Naive thymus-derived CD8-positive, alpha-beta T cell (primary cell): ENCODE measurements around the gene PACS2. TPM values are rescaled to one million over a fixed set of nuclear protein-coding genes. Genes with fewer than 3 reads are reported as not detected.

Experiments used
- ATAC-seq, 2 donors: fragments of 150-1000 bp; cut with Tn5 transposase in 1 of 2; sonication (Bioruptor Pico), chemical (Tn5 transposase) in 1 of 2; 1 replicate in 1 of 2; 2 replicates in 1 of 2; pipeline ENCODE4 v1.10.0; 2021; ENCODE audit warnings: mild to moderate bottlenecking in 2 of 2, moderate library complexity in 2 of 2
- POLR2A ChIA-PET: fragments of 350-600 bp; sonication (Branson Sonifier 250); formaldehyde crosslinking; loops from one replicate; lab custom pipeline; 2021; ENCODE audit warnings: antibody characterized with exemption; lab: Charles Lee
- DNase-seq, 10 donors: peaks; one replicate each; pipeline versions ENCODE4 v3.0.0 to v3.0.0-alpha.2; 2020 to 2022
- H3K27ac Mint-ChIP-seq, 10 donors: one replicate each; pipeline ENCODE4 v1.8.0; 2020 to 2022; ENCODE audit warnings: mild to moderate bottlenecking in 10 of 10, mixed read lengths in 10 of 10, moderate library complexity in 4 of 10, inconsistent platforms in 1 of 10
- H3K27me3 Mint-ChIP-seq, 5 donors: one replicate each; pipeline ENCODE4 v1.8.0; 2021 to 2022; ENCODE audit warnings: mixed read lengths in 5 of 5
- H3K36me3 Mint-ChIP-seq, 3 donors: one replicate each; pipeline ENCODE4 v1.8.0; 2020 to 2022; ENCODE audit warnings: mixed read lengths in 3 of 3, mild to moderate bottlenecking in 2 of 3, inconsistent platforms in 1 of 3
- H3K4me1 Mint-ChIP-seq, 4 donors: one replicate each; pipeline ENCODE4 v1.8.0; 2021 to 2022; ENCODE audit warnings: mixed read lengths in 4 of 4
- H3K4me3 Mint-ChIP-seq, 10 donors: one replicate each; pipeline ENCODE4 v1.8.0; 2020 to 2022; ENCODE audit warnings: mild to moderate bottlenecking in 10 of 10, mixed read lengths in 10 of 10, moderate library complexity in 6 of 10, inconsistent platforms in 1 of 10
- H3K9me3 Mint-ChIP-seq, 9 donors: one replicate each; pipeline ENCODE4 v1.8.0; 2020 to 2022; ENCODE audit warnings: mixed read lengths in 9 of 9, mild to moderate bottlenecking in 3 of 9, inconsistent platforms in 1 of 9, moderate library complexity in 1 of 9
- polyA plus RNA-seq, 3 donors: library from polyadenylated mRNA; unstranded; fragments of 300-500 nt; fragmentation: Illumina TruSeq; gene quantifications; one replicate each; pipeline ENCODE4 v1.2.3, GENCODE V29; 2021
- total RNA-seq, 8 experiments: library from RNA in 2 of 8; stranded (reverse) in 2 of 8; gene quantifications; one replicate each; pipeline ENCODE4 v1.2.3 and lab custom pipeline; 2021 to 2026

PACS2 gene
- total and polyA plus RNA-seq, 5 experiments from 2014 or later: 1.7 to 82.1 (median 6.1) TPM

- Mint-ChIP-seq H3K27me3 (no peaks in the 10 kb centered on the region), H3K9me3 (no peaks in the 10 kb centered on the region), H3K4me3 (no peak overlapping the region), H3K4me1 (peaks cover 0 to 12% (median 4%) of the 10 kb centered on the region in 4 donors), H3K36me3 (no peaks in the 10 kb centered on the region), H3K27ac (peak overlapping the region in 3 of 10 donors; percentile 12 to 75 (median 74))
- ATAC-seq (peak in 1 of 2 donors; percentile 32), DNase-seq (no peak)
- POLR2A ChIA-PET: interaction anchor here (0.6 to 1.6 kb wide), 4 partner anchors 9 to 33 kb away, joined by 3 to 5 read pairs (median 4); no protein-coding TSS in a partner anchor
Measured at GRCh38 chr14:105389976-105390848, 75.7 kb downstream of the PACS2 start.

GRCh38 chr14:105390849-105391500 is 76.4 kb downstream of the PACS2 start:
- Mint-ChIP-seq H3K4me3 (no peak overlapping the region), H3K9me3 (no peaks in the 10 kb centered on the region), H3K4me1 (peaks cover 0 to 15% (median 4%) of the 10 kb centered on the region in 4 donors), H3K27ac (peak overlapping the region in 1 of 10 donors; percentile 75), H3K27me3 (no peaks in the 10 kb centered on the region), H3K36me3 (no peaks in the 10 kb centered on the region)
- DNase-seq (peak in 1 of 10 donors; percentile 32), ATAC-seq (no peak)
- POLR2A ChIA-PET: interaction anchor here (0.6 to 1.6 kb wide), 5 partner anchors 8 to 32 kb away, joined by 3 to 5 read pairs (median 4); no protein-coding TSS in a partner anchor

GRCh38 chr14:105391541-105391940 is 77.0 kb downstream of the PACS2 start:
- peak overlapping the region in 1 of 10 donors; percentile 2 for H3K27ac Mint-ChIP-seq
- H3K36me3 Mint-ChIP-seq: no peaks in the 10 kb centered on the region
- H3K27me3 Mint-ChIP-seq: no peaks in the 10 kb centered on the region
- DNase-seq (peak in 1 of 10 donors; percentile 60), ATAC-seq (no peak)
- H3K9me3 Mint-ChIP-seq: no peaks in the 10 kb centered on the region
- peaks cover 0 to 15% (median 4%) of the 10 kb centered on the region in 4 donors for H3K4me1 Mint-ChIP-seq
- H3K4me3 Mint-ChIP-seq: no peak overlapping the region
- POLR2A ChIA-PET: interaction anchor here (1.0 to 1.6 kb wide), 2 partner anchors 13 to 14 kb away, joined by 3 read pairs; no protein-coding TSS in a partner anchor

- Mint-ChIP-seq H3K27ac (no peak overlapping the region), H3K9me3 (no peaks in the 10 kb centered on the region), H3K36me3 (no peaks in the 10 kb centered on the region), H3K4me1 (peaks cover 0 to 17% (median 4%) of the 10 kb centered on the region in 4 donors), H3K27me3 (no peaks in the 10 kb centered on the region), H3K4me3 (no peak overlapping the region)
- ATAC-seq: no peak
- POLR2A ChIA-PET: interaction anchor here (0.6 to 1.6 kb wide), 4 partner anchors 13 to 356 kb away, joined by 3 to 6 read pairs (median 3); no protein-coding TSS in a partner anchor
- DNase-seq: no peak
Measured at GRCh38 chr14:105392131-105393090, 77.9 kb downstream of the PACS2 start.

- Mint-ChIP-seq H3K27me3 (no peaks in the 10 kb centered on the region), H3K27ac (no peak overlapping the region), H3K36me3 (no peaks in the 10 kb centered on the region), H3K4me1 (peaks cover 0 to 22% (median 7%) of the 10 kb centered on the region in 4 donors), H3K9me3 (no peaks in the 10 kb centered on the region), H3K4me3 (no peak overlapping the region)
- POLR2A ChIA-PET: interaction anchor here (0.8 kb wide), 1 partner anchor 10 kb away, joined by 3 read pairs; no protein-coding TSS in a partner anchor
- DNase-seq (no peak), ATAC-seq (no peak)
Measured at GRCh38 chr14:105393151-105393550, 78.6 kb downstream of the PACS2 start.

GRCh38 chr14:105394714-105395537 is 80.4 kb downstream of the PACS2 start:
- Mint-ChIP-seq H3K9me3 (peaks cover 0 to 2% (median 0%) of the 10 kb centered on the region in 9 donors), H3K4me1 (peaks cover 3 to 28% (median 14%) of the 10 kb centered on the region in 4 donors), H3K36me3 (peaks cover 0 to 3% (median 0%) of the 10 kb centered on the region in 3 donors), H3K27me3 (no peaks in the 10 kb centered on the region), H3K27ac (peak overlapping the region in 2 of 10 donors; percentile 10 to 73), H3K4me3 (peak overlapping the region in 2 of 10 donors; percentile 36 to 51)
- ATAC-seq: no peak
- no peak for DNase-seq
- POLR2A ChIA-PET: interaction anchor here (0.6 kb wide), 1 partner anchor 20 kb away, joined by 3 read pairs; no protein-coding TSS in a partner anchor

- H3K27ac Mint-ChIP-seq: no peak overlapping the region
- no peaks in the 10 kb centered on the region for H3K27me3 Mint-ChIP-seq
- POLR2A ChIA-PET: no interaction called here
- DNase-seq (peak in 1 of 10 donors; percentile 49), ATAC-seq (no peak)
- H3K9me3 Mint-ChIP-seq: peaks cover 0 to 6% (median 4%) of the 10 kb centered on the region in 9 donors
- no peak overlapping the region for H3K4me3 Mint-ChIP-seq
- peaks cover 4 to 8% (median 4%) of the 10 kb centered on the region in 3 donors for H3K36me3 Mint-ChIP-seq
- peaks cover 6 to 26% (median 16%) of the 10 kb centered on the region in 4 donors for H3K4me1 Mint-ChIP-seq
Measured at GRCh38 chr14:105395538-105395854, 80.9 kb downstream of the PACS2 start.

GRCh38 chr14:105397350-105397931 is 82.9 kb downstream of the PACS2 start:
- ATAC-seq: no peak
- no peak for DNase-seq
- Mint-ChIP-seq H3K27ac (peak overlapping the region in 9 of 10 donors; percentile 72 to 92 (median 86)), H3K36me3 (peaks cover 12 to 20% (median 12%) of the 10 kb centered on the region in 3 donors), H3K4me3 (peak overlapping the region; percentile 70 to 85 (median 78)), H3K9me3 (peaks cover 0 to 22% (median 13%) of the 10 kb centered on the region in 9 donors), H3K27me3 (no peaks in the 10 kb centered on the region), H3K4me1 (peaks cover 7 to 29% (median 20%) of the 10 kb centered on the region in 4 donors)
- POLR2A ChIA-PET: interaction anchor here (0.8 to 4.6 kb wide), 8 partner anchors 9 to 131 kb away, joined by 3 to 30 read pairs (median 5); partner anchors contain the start of gene TEDC1

GRCh38 chr14:105398044-105398725 is 83.6 kb downstream of the PACS2 start, which contains the start of gene TEX22:
TEX22 (plus strand) TSS chr14:105398538; CDS start chr14:105399341, 803 bp downstream.
- ATAC-seq (peak; percentile 85 to 89), DNase-seq (peak; percentile 75 to 94 (median 88))
- Mint-ChIP-seq H3K36me3 (peaks cover 12 to 20% (median 12%) of the 10 kb centered on the region in 3 donors), H3K4me1 (peaks cover 9 to 32% (median 26%) of the 10 kb centered on the region in 4 donors), H3K4me3 (peak within 1 kb of the TSS; percentile 75 to 89 (median 82)), H3K27me3 (no peaks in the 10 kb centered on the region), H3K9me3 (peaks cover 0 to 24% (median 13%) of the 10 kb centered on the region in 9 donors), H3K27ac (peak within 1 kb of the TSS in 9 of 10 donors; percentile 83 to 94 (median 88))
- POLR2A ChIA-PET: interaction anchor here (0.8 to 4.6 kb wide), 10 partner anchors 8 to 130 kb away, joined by 3 to 30 read pairs (median 4); partner anchors contain the start of gene TEDC1
